Prostate gland (tissue), 2 donors: Measurements from ENCODE around the gene COA8. TPM values are rescaled to one million over a fixed set of nuclear protein-coding genes. Genes with fewer than 3 reads are reported as not detected.
"Not testable (repeated sequence)": the region's sequence is repeated elsewhere in the genome, so short reads cannot be mapped to it uniquely, and the experiment has no call there.

ENCODE experiments used
- DNase-seq: peaks from one replicate; pipeline ENCODE4 v3.0.0-alpha.2; 2019; ENCODE audit warnings: low spot score
- H3K27ac ChIP-seq, 2 donors: fragments of 200-600 bp; sonication (generic); 2 replicates each; pipeline ENCODE4 v1.5.1; 2017 to 2019
- H3K27me3 ChIP-seq: fragments of 200-600 bp; sonication (generic); replicated peaks from 2 replicates; pipeline ENCODE4 v1.5.1; 2019; ENCODE audit not compliant: insufficient read depth
- H3K36me3 ChIP-seq, 2 donors: fragments of 200-600 bp; sonication (generic); 1 replicate in 1 of 2; 2 replicates in 1 of 2; pipeline versions ENCODE4 v1.5.1 to v1.8.1; 2017 to 2019
- H3K4me1 ChIP-seq: fragments of 200-600 bp; sonication (generic); replicated peaks from 2 replicates; pipeline ENCODE4 v1.5.1; 2019
- H3K4me3 ChIP-seq, 2 donors: fragments of 200-600 bp; sonication (generic); 2 replicates each; pipeline ENCODE4 v1.5.1; 2017 to 2019
- H3K9me3 ChIP-seq: fragments of 200-600 bp; sonication (generic); 2 replicates; pipeline ENCODE4 v1.5.1; 2017
- CTCF ChIP-seq, 4 experiments: fragments of 200-600 bp in 2 of 4; fragments of 450-650 bp in 2 of 4; sonication (generic) in 2 of 4; IDR thresholded peaks; 1 replicate in 3 of 4; 2 replicates in 1 of 4; pipeline ENCODE4 v1.5.1; 2016 to 2019; ENCODE audit warnings: antibody characterized with exemption in 4 of 4, mild to moderate bottlenecking in 2 of 4, moderate library complexity in 2 of 4
- POLR2A ChIP-seq: fragments of 450-650 bp; IDR thresholded peaks from one replicate; pipeline ENCODE4 v1.6.1; 2016; ENCODE audit warnings: antibody characterized with exemption, mild to moderate bottlenecking
- POLR2AphosphoS5 ChIP-seq: sonication (generic); formaldehyde crosslinking; IDR thresholded peaks from one replicate; pipeline ENCODE4 v1.6.1; 2017; ENCODE audit warnings: antibody characterized with exemption
- WGBS: methylation state at CpG from one replicate; pipeline ENCODE4 v1.1.5; 2018; 5-methylcytosine and 5-hydroxymethylcytosine counted together
- intact Hi-C: fragments of 100-400 bp; cut with DNase I; formaldehyde crosslinking; loops from one replicate; pipeline ENCODE4 v1.14.2; 2022
- total RNA-seq, 2 donors: library from RNA; depleted of rRNA; stranded (reverse); fragments of >200 nt; gene quantifications; one replicate each; pipeline ENCODE4 v1.1.0, GENCODE V29; 2016

Gene COA8
- total RNA-seq, 2 donors from 2014 or later: 24.3 to 24.9 TPM

GRCh38 chr14:103597623-103598377 is 35.0 kb downstream of the COA8 start:
- Histone ChIP-seq H3K27ac (no peak overlapping the region), H3K36me3 (no peaks in the 10 kb centered on the region), H3K27me3 (no peaks in the 10 kb centered on the region), H3K4me3 (no peak overlapping the region), H3K9me3 (no peaks in the 10 kb centered on the region), H3K4me1 (no peaks in the 10 kb centered on the region)
- TF ChIP-seq CTCF (IDR thresholded peaks at IDR 0.05): no peak
- no peak for TF ChIP-seq POLR2AphosphoS5
- TF ChIP-seq POLR2A: no peak
- intact Hi-C loops: no loop called here
- WGBS: 79% methylated on average over 10 of the region's 10 CpGs
- DNase-seq: no peak

- DNase-seq: no peak
- no peak for TF ChIP-seq CTCF (IDR thresholded peaks at IDR 0.05)
- TF ChIP-seq POLR2AphosphoS5: no peak
- no peak for TF ChIP-seq POLR2A
- intact Hi-C loops: no loop called here
- Histone ChIP-seq H3K4me3 (no peak overlapping the region), H3K4me1 (no peaks in the 10 kb centered on the region), H3K27ac (no peak overlapping the region), H3K36me3 (no peaks in the 10 kb centered on the region), H3K9me3 (no peaks in the 10 kb centered on the region), H3K27me3 (no peaks in the 10 kb centered on the region)
- 98% methylated on average over 5 of the region's 5 CpGs for WGBS
Measured at GRCh38 chr14:103600503-103600902, 37.7 kb downstream of the COA8 start.

GRCh38 chr14:103604620-103605019 is 41.9 kb downstream of the COA8 start:
- no peaks in the 10 kb centered on the region for H3K27me3 ChIP-seq
- DNase-seq: no peak
- no peaks in the 10 kb centered on the region for H3K36me3 ChIP-seq
- no peak overlapping the region for H3K4me3 ChIP-seq
- no peaks in the 10 kb centered on the region for H3K4me1 ChIP-seq
- TF ChIP-seq POLR2A: no peak
- no peak for TF ChIP-seq CTCF (IDR thresholded peaks at IDR 0.05)
- TF ChIP-seq POLR2AphosphoS5: no peak
- intact Hi-C loops: no loop called here
- WGBS: 97% methylated on average over 5 of the region's 5 CpGs
- no peaks in the 10 kb centered on the region for H3K9me3 ChIP-seq
- H3K27ac ChIP-seq: no peak overlapping the region

GRCh38 chr14:103606963-103607668 is 44.4 kb downstream of the COA8 start:
- Histone ChIP-seq H3K27ac (no peak overlapping the region), H3K4me1 (no peaks in the 10 kb centered on the region), H3K9me3 (no peaks in the 10 kb centered on the region), H3K4me3 (no peak overlapping the region), H3K36me3 (no peaks in the 10 kb centered on the region), H3K27me3 (no peaks in the 10 kb centered on the region)
- peak; percentile 47 for DNase-seq
- TF ChIP-seq POLR2A (no peak), POLR2AphosphoS5 (peak; percentile 84), CTCF (IDR thresholded peaks at IDR 0.05) (peak in 1 of 4 experiments; percentile 14)
- WGBS: 6% methylated on average over 25 of the region's 25 CpGs
- intact Hi-C loops: no loop called here

GRCh38 chr14:103607822-103608221 is 45.1 kb downstream of the COA8 start:
- TF ChIP-seq CTCF (IDR thresholded peaks at IDR 0.05) (no peak), POLR2AphosphoS5 (no peak), POLR2A (no peak)
- no peak overlapping the region for H3K4me3 ChIP-seq
- H3K36me3 ChIP-seq: no peaks in the 10 kb centered on the region
- no peak for DNase-seq
- H3K4me1 ChIP-seq: no peaks in the 10 kb centered on the region
- H3K27ac ChIP-seq: no peak overlapping the region
- WGBS: 32% methylated on average over 15 of the region's 15 CpGs
- no peaks in the 10 kb centered on the region for H3K27me3 ChIP-seq
- no peaks in the 10 kb centered on the region for H3K9me3 ChIP-seq
- intact Hi-C loops: no loop called here

GRCh38 chr14:103609081-103609480 is 46.3 kb downstream of the COA8 start:
- WGBS: 85% methylated on average over 4 of the region's 4 CpGs
- H3K36me3 ChIP-seq, H3K4me3 ChIP-seq, H3K27ac ChIP-seq, H3K4me1 ChIP-seq, H3K27me3 ChIP-seq, H3K9me3 ChIP-seq, DNase-seq, intact Hi-C loops: not testable (repeated sequence)
